Panc1 (cell line): ENCODE measurements around the gene CARD10.

ENCODE experiments used
- POLR2AphosphoS5 ChIP-seq: IDR thresholded peaks from 2 replicates; pipeline ENCODE4 v1.6.1; 2012; ENCODE audit warnings: mild to moderate bottlenecking, low read depth, low read length, moderate library complexity
- SIN3A ChIP-seq: IDR thresholded peaks from 2 replicates; pipeline ENCODE4 v1.6.1; 2012; ENCODE audit warnings: low read depth, mild to moderate bottlenecking, low read length, moderate library complexity, borderline replicate concordance; ENCODE audit not compliant: insufficient read depth
- TCF7L2 ChIP-seq: IDR thresholded peaks from 2 replicates; pipeline ENCODE4 v1.6.1; 2011; ENCODE audit warnings: mild to moderate bottlenecking, low read depth, low read length, inconsistent platforms
- TF ChIP-seq, protein P1 (sequence below): fragments of 450-650 bp; IDR thresholded peaks from 2 replicates; pipeline ENCODE4 v1.5.1; 2017; ENCODE audit warnings: mild to moderate bottlenecking
- TF ChIP-seq, protein P2 (sequence below), 2 experiments: IDR thresholded peaks; 2 replicates each; pipeline ENCODE4 v1.6.1; 2011 to 2012; ENCODE audit warnings: low read depth in 2 of 2, control low read depth in 1 of 2, low read length in 1 of 2, mild to moderate bottlenecking in 1 of 2, moderate library complexity in 1 of 2; ENCODE audit not compliant: insufficient read depth in 1 of 2

DNA sequence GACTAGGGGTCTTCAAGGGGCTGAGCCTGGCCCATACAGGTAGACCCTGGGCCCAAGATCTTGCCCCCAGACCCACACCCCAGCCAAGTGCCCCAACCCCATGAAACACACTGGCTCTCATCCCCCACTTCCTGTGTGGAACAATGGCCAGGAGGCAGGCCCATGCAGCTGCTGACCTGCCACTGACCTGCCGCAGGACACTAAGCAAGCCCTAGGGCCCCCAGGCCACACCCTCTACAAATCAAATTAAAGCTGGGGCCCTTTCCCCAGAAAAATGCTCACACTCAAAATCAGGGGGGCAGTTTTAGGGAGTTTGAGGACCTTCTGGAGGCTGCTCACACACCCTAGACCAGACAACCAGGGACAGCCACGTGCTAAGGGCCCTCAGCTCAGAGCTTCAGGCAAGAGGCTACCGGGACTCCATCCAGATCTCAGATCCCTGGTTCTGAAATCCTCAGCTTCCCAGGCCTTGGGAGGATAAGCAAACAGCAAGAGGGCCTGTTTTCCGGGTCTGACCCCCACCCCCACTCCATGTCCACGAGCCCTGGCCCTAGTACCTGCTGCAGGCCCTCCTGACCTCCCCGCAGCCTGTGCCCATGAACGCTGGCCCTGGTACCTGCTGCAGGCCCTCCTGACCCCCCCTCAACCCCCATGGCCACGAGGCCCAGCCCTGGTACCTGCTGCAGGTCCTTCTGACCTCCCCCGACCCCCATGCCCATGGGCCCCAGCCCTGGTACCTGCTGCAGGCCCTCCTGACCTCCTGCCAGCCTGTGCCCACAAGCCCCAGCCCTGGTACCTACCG is 10.0 kb downstream of the CARD10 start:
- TF ChIP-seq, protein P1, sequence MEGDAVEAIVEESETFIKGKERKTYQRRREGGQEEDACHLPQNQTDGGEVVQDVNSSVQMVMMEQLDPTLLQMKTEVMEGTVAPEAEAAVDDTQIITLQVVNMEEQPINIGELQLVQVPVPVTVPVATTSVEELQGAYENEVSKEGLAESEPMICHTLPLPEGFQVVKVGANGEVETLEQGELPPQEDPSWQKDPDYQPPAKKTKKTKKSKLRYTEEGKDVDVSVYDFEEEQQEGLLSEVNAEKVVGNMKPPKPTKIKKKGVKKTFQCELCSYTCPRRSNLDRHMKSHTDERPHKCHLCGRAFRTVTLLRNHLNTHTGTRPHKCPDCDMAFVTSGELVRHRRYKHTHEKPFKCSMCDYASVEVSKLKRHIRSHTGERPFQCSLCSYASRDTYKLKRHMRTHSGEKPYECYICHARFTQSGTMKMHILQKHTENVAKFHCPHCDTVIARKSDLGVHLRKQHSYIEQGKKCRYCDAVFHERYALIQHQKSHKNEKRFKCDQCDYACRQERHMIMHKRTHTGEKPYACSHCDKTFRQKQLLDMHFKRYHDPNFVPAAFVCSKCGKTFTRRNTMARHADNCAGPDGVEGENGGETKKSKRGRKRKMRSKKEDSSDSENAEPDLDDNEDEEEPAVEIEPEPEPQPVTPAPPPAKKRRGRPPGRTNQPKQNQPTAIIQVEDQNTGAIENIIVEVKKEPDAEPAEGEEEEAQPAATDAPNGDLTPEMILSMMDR: no peak
- TF ChIP-seq, protein P2, sequence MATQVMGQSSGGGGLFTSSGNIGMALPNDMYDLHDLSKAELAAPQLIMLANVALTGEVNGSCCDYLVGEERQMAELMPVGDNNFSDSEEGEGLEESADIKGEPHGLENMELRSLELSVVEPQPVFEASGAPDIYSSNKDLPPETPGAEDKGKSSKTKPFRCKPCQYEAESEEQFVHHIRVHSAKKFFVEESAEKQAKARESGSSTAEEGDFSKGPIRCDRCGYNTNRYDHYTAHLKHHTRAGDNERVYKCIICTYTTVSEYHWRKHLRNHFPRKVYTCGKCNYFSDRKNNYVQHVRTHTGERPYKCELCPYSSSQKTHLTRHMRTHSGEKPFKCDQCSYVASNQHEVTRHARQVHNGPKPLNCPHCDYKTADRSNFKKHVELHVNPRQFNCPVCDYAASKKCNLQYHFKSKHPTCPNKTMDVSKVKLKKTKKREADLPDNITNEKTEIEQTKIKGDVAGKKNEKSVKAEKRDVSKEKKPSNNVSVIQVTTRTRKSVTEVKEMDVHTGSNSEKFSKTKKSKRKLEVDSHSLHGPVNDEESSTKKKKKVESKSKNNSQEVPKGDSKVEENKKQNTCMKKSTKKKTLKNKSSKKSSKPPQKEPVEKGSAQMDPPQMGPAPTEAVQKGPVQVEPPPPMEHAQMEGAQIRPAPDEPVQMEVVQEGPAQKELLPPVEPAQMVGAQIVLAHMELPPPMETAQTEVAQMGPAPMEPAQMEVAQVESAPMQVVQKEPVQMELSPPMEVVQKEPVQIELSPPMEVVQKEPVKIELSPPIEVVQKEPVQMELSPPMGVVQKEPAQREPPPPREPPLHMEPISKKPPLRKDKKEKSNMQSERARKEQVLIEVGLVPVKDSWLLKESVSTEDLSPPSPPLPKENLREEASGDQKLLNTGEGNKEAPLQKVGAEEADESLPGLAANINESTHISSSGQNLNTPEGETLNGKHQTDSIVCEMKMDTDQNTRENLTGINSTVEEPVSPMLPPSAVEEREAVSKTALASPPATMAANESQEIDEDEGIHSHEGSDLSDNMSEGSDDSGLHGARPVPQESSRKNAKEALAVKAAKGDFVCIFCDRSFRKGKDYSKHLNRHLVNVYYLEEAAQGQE (IDR thresholded peaks at IDR 0.05; ENCODE audit: insufficient read depth in 1 of 2, low read depth in 2 of 2, low read length in 1 of 2): no peak
- TF ChIP-seq POLR2AphosphoS5 (no peak), TCF7L2 (no peak), SIN3A (no peak)
